ENCODE data around the gene AGTRAP. TPM values are rescaled to one million over a fixed set of nuclear protein-coding genes. Genes with fewer than 3 reads are reported as not detected.

The AGTRAP gene
- total RNA-seq, 1 donor from 2014 or later, result 25.1 TPM

- TF ChIP-seq CTCF (IDR thresholded peaks at IDR 0.05; ENCODE audit: unreplicated experiment), result no peak
- Mint-ChIP-seq H3K4me1 (ENCODE audit: unreplicated experiment) (no peaks in the 10 kb centered on the region), H3K27me3 (ENCODE audit: unreplicated experiment) (peaks cover 3% of the 10 kb centered on the region), H3K9me3 (ENCODE audit: unreplicated experiment) (no peaks in the 10 kb centered on the region), H3K36me3 (ENCODE audit: low read depth, unreplicated experiment) (no peaks in the 10 kb centered on the region), H3K27ac (ENCODE audit: unreplicated experiment) (no peak overlapping the region), H3K4me3 (ENCODE audit: unreplicated experiment) (no peak overlapping the region)
- no peak for DNase-seq (ENCODE audit: low spot score)
These were observed 30.3 kb upstream of the AGTRAP start for GRCh38 chr1:11705596-11705995.

- Mint-ChIP-seq H3K4me1 (ENCODE audit: unreplicated experiment) (no peaks in the 10 kb centered on the region), H3K27me3 (ENCODE audit: unreplicated experiment) (peaks cover 3% of the 10 kb centered on the region), H3K36me3 (ENCODE audit: low read depth, unreplicated experiment) (no peaks in the 10 kb centered on the region), H3K27ac (ENCODE audit: unreplicated experiment) (no peak overlapping the region), H3K9me3 (ENCODE audit: unreplicated experiment) (no peaks in the 10 kb centered on the region), H3K4me3 (ENCODE audit: unreplicated experiment) (no peak overlapping the region)
- no peak for TF ChIP-seq CTCF (IDR thresholded peaks at IDR 0.05; ENCODE audit: unreplicated experiment)
- no peak for DNase-seq (ENCODE audit: low spot score)
These were observed 29.6 kb upstream of the AGTRAP start for GRCh38 chr1:11706292-11706691.

GRCh38 chr1:11707621-11708276 is 28.2 kb upstream of the AGTRAP start:
- DNase-seq (ENCODE audit: low spot score), result no peak
- H3K4me1 Mint-ChIP-seq (ENCODE audit: unreplicated experiment), result no peaks in the 10 kb centered on the region
- no peaks in the 10 kb centered on the region for H3K9me3 Mint-ChIP-seq (ENCODE audit: unreplicated experiment)
- TF ChIP-seq CTCF (IDR thresholded peaks at IDR 0.05; ENCODE audit: unreplicated experiment), result no peak
- H3K36me3 Mint-ChIP-seq (ENCODE audit: low read depth, unreplicated experiment), result no peaks in the 10 kb centered on the region
- H3K27me3 Mint-ChIP-seq (ENCODE audit: unreplicated experiment), result peaks cover 3% of the 10 kb centered on the region
- no peak overlapping the region for H3K27ac Mint-ChIP-seq (ENCODE audit: unreplicated experiment)
- H3K4me3 Mint-ChIP-seq (ENCODE audit: unreplicated experiment), result no peak overlapping the region

- Mint-ChIP-seq H3K4me1 (ENCODE audit: unreplicated experiment) (no peaks in the 10 kb centered on the region), H3K27me3 (ENCODE audit: unreplicated experiment) (peaks cover 3% of the 10 kb centered on the region), H3K4me3 (ENCODE audit: unreplicated experiment) (no peak overlapping the region), H3K36me3 (ENCODE audit: low read depth, unreplicated experiment) (no peaks in the 10 kb centered on the region), H3K27ac (ENCODE audit: unreplicated experiment) (no peak overlapping the region), H3K9me3 (ENCODE audit: unreplicated experiment) (no peaks in the 10 kb centered on the region)
- no peak for DNase-seq (ENCODE audit: low spot score)
- no peak for TF ChIP-seq CTCF (IDR thresholded peaks at IDR 0.05; ENCODE audit: unreplicated experiment)
These were observed 27.2 kb upstream of the AGTRAP start for GRCh38 chr1:11708554-11709350.

- Mint-ChIP-seq H3K4me1 (ENCODE audit: unreplicated experiment) (no peaks in the 10 kb centered on the region), H3K27me3 (ENCODE audit: unreplicated experiment) (peaks cover 5% of the 10 kb centered on the region), H3K36me3 (ENCODE audit: low read depth, unreplicated experiment) (no peaks in the 10 kb centered on the region), H3K27ac (ENCODE audit: unreplicated experiment) (no peak overlapping the region), H3K4me3 (ENCODE audit: unreplicated experiment) (no peak overlapping the region), H3K9me3 (ENCODE audit: unreplicated experiment) (no peaks in the 10 kb centered on the region)
- no peak for DNase-seq (ENCODE audit: low spot score)
- TF ChIP-seq CTCF (IDR thresholded peaks at IDR 0.05; ENCODE audit: unreplicated experiment), result no peak
These were observed 24.4 kb upstream of the AGTRAP start for GRCh38 chr1:11711490-11711889.

Data from endothelial cell (in vitro differentiated cells).